Stimulated activated CD4-positive, alpha-beta T cell treated with anti-CD3 and anti-CD28 coated beads, Interleukin-2, amount 100 ng/mL, for 48 hours (primary cell): ENCODE results near the gene PLEKHG3.

Experiments
- DNase-seq, 2 donors: peaks; one replicate each; pipeline ENCODE4 v3.0.0-alpha.2; 2020

The PLEKHG3 gene

DNA sequence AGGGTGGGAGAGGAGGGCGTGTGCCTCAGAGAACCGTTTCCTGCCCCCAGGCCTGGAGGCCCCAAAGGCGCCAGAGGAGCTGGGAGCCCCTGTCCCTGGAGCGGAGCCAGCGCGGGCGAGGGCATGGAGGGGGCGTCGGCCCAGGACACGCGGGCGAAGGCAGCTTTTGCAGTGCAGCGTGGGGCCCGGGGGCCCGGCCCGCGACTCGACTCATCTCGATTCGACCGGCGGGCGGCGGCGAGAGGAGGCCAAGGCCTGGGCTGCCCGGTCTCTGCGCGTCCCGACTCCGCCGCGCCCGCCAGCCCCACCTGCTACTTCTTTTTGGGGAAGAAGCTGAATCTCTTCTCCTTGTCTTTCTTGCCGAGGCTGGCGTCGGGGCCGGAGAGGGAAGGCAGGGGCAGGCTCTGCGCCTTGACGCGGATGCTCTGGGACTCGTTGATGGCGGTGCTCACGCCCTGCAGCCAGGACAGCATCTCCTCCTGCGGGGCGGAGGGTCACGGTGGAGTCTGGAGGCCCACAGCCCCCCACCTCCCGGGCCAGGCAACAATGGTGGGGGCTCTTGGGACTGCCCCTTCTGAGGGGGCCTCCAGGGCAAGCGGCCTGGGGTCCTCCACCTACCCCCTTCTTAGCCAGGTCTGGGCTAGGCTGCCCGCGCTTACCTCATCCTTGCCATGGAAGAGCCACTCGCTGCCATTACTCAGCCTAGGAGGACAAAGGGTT is 44.9 kb downstream of the PLEKHG3 start:
- DNase-seq: no peak

DNA sequence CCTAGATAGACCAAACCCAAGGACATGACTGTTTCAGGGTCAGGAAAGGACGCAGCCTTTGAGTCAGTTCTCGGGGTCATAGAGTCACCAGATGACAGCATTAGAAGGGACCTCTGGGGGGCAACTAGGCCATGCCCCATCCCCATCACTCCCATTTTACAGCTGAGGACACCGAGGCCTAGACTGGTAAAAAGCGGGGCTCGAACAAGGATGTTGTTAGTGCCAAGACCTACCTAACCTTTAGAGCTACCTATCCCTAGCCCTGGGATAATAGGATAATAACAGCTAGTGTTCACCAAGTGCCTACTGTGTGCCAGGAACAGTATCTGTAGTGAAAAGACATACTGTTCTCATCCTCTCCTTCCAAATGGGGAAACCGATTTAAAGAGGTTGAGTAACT is 48.7 kb downstream of the PLEKHG3 start:
- DNase-seq: no peak

DNA sequence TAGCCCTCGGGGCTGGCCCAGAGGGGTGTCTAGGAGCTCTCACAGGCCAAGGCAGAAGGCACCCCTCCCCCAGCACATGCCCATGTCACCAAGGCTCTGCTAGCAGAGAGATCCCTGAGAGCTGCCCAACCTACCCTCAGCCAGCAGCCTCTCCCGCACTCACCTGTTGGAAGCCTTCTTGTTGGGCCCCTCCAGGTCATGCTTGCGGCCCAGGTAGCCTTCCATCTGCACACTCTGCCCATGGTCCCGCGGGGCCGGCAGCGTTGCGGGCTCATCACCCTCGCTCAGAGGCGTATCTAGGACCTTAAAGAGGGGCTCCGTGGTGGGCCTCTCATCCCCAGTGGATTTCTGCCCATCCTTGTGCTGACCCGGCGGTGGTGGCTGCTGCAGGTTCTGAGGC is 49.1 kb downstream of the PLEKHG3 start:
- DNase-seq: no peak

DNA sequence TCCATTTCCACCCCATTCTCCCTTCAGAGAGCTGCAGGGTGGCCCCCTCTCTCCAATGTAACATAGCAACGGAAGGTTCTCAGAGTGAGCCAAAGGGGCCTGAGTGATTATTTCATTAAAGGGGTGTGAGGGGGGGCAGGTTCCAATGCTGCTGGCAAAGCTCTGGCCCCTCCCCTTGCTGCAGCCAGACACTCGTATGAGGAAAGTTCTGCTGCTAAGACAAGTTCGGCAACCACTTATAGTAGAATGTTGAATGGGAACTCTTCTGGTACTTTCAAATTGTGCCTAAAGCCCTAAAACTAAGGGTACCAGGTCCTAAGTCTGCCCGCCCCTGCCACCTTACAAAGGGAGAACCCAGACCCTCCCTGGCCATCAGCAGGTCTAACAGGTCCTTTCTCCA is 49.8 kb downstream of the PLEKHG3 start:
- DNase-seq: no peak

DNA sequence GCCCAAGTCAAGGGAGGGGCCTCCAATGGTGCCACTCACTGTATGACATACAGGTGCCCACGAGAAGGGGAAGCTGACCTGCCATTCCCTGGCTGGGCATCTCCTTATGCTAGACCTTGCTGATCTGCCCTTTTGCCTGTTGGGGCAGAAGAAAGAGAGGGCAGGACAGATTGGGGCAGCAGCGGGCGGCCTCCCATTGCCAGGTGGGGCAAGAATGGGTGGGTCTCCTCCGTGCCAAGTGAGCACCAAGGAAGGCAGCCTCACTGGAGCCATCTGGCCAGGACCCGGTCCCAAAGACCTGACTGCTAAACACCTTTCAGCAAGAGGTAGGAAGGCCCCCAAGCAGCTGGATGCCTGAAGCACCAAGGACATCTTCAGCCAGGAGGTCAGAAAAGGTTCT is 50.5 kb downstream of the PLEKHG3 start:
- DNase-seq: no peak

DNA sequence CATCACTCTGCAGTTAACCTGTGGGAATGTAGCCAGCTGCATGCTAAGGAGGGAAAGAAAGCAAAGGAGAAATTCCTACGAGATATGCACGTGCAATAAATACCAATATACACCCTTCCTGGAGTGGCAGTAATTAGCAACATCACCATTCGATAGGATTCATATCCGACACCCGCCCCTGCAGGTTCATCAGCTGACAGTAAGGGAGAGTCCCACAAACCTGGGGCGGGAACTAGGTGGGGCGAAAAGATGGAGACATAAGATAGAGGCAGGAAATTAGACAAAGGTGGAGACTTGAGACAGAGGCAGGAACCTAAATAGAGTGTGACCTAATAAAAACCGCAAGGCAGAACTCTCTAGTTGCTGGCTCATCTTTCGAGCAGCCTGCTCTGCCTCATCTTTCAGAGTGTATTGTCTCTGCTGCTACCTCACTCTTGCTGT is 51.6 kb downstream of the PLEKHG3 start:
- peak; percentile 21 to 34 for DNase-seq

DNA sequence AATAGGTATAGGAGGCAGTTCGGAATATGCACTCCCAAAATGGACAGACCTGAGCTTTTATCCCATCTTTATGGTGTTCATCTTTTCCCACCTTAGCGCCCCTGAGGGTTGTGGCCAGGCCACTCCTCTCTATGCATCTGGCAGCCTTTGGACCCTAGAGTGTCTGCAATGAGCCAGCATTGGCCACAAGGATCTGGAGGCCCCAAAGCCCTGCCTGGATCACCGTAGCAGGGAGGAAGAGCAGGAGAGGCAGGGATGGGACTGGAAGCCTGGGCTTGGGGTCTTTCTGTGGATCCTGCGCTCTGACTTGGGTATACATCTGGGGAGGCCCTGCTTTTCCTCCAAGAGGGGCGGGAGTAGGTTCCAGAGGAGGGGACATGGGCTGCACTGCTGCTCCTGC is 52.5 kb downstream of the PLEKHG3 start:
- no peak for DNase-seq

DNA sequence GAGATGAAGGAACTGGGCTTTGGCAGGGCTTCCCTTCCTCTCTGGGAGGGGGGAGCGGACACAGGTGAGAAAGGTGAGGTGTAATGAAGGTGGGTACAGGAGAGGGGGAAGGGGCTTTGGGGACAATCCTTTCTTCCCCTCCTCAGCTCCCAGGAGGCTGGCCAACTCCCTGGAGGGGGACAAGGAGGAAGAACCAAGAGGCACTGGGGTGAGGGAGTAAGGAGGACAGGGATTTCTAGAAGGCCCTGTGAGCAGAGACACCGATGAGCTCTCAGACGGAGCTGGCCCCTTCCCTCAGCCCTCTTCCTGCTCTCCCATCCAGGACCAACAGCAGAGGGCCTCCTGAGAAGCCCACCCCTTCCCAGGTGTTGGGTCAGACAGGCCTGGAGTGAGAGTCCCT is 53.4 kb downstream of the PLEKHG3 start:
- no peak for DNase-seq

DNA sequence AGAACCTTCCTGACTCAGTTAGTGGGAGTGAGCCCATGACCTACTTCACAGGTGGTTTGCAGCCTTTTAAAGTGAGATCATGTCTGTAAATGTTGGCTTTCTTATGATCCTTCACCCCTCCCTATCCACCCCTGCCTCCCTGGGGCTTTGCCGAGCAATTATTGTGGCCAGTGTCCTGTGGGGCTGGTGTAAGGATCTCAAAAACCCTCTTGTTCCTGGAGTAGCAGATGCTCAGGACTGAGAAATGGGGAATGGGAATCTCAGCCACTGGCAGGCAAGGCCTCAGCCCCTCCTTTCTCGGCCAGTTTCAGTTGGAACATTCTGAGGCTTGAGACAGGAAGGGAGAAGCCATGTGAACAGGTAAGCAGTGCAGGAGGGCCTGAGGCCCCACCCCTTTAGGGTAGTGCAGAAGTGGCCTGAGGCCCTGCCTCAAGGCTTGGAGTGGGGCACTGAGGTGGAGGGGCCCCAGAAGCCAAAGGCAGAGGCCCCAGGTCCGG is 53.8 kb downstream of the PLEKHG3 start:
- DNase-seq: no peak

DNA sequence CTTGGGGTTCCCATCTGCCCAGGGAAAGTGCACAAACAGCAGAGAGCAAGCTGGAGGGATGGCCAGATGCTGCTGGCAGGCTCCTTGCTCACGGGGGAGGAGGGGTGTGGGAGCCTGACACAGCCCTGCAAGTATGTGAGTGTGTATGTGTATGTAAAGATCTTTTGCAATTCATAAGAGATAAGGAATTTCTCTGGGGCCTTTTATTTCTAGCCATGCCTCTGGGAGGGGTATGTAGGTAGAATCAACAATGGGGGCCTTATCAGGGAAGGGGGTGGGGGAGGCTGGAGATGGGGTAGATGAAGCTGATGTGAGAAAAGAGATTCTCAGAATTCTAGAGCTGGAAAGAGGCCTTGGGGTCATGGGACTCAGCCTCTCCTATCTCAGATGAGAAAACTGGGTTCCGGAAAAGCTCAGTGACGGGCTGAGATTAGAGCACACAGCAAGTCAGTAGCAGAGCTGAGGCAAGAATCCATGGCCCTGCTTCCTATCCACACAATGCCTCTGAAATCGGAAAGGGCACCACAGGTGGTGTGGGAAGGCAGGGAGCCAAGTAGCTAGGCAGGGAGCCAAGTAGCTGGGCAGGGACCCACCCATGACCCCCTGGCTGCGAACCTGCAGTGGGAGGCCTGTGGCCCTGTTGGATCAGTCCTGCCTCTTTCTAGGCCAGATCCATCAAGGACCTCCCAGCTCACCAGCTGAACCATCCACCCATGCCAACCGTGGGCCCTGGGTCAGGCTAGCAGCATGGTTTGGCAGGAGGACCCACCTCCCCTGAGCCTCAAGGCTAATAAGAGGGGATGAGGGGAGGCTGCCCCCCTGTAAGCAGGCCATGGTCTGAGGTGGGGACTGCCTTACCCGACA is 54.7 kb downstream of the PLEKHG3 start:
- no peak for DNase-seq

DNA sequence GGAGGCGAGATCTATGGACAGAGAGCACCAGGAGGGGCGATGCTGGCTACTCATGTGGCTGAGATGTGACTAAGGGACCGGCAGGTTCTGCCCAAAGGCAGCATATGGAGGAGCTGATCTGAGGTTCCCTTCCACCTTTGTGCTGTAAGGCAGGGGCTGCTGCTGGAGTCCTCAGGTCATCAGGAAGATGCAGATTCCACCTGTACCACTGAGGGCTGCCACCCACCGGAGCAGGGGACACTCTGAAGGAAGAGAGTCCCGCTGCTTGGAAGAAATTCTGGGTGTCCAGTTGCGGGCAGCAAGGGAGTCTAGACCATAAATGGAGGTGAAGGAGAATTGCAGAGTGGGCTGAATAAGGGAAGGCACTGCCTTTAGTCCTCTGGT is 55.3 kb downstream of the PLEKHG3 start:
- no peak for DNase-seq

DNA sequence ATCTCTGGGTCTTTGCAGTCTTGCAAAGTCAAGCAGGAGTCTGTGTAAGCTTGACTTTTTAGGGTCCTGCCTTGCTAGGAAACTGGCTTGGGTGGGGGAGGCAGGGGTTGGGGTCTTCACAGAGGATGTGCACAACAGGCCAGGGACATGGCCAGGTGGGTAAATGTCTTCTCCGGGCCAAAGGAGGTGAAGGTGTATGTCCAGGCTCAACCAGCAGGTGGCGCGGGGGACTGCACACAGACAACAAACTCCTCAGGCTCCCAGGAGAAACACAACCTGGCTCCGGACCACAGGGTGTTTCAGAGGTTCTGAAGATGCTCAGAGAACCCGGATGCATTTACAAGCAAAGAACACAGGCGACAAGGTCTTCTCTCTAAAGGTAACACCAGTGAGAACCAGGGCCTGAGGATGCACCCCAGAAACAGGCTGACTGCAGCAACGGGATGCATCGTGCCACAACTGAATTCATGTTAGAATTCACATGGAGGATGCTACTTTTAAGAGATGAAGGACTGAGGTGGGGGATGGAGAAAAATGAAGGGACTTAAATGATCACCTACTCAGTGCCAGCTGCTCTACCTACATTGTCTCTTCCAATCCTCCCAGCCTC is 56.0 kb downstream of the PLEKHG3 start:
- peak; percentile 61 to 69 for DNase-seq

DNA sequence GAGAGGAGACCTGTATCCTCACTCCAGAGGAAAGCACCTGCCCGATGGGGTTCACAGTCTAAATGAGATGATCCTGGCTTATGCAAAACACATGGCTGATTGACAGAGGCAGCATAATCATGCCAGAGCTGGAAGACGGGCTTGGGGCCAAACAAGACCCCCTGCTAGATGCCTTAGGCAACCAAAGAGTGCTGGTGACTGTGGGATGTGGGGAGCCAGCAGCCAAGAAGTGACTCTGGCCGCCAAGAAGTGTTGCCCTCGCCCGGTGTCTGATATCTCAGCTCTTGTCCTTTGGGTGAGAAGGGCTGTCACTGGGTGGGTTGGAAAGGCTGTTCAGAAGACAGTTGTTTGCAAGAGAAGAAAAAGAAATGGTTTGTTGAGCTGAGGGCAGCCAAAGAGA is 56.7 kb downstream of the PLEKHG3 start:
- no peak for DNase-seq

DNA sequence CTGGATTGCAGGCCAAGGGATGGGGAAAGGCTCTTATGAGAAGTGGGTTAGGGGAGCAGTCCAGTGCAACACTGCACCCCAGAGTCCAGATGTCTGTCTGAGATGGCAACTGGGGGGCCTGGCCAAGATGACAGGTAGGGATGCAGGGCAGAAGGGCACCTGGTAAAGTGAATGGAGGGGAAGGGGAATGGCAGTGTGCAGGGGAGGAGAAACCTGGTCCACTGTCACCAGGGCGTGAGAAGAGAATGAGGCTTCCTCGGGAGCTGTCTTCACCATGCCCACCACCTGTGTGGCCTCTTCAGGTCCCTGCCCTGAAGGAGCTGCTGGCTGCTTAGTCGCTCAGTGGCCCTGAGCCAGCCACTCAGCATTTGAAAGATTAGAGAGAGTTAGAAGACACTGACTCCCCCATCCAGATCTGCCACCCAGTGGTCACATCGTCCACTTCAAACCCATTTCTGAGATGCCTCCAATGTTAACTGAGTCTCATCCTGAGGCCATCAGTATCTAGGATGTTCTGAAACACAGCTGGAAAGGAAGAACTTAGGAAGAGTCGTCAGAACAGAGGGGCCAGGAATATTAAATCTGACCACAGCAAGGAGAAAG is 57.3 kb downstream of the PLEKHG3 start:
- no peak for DNase-seq

DNA sequence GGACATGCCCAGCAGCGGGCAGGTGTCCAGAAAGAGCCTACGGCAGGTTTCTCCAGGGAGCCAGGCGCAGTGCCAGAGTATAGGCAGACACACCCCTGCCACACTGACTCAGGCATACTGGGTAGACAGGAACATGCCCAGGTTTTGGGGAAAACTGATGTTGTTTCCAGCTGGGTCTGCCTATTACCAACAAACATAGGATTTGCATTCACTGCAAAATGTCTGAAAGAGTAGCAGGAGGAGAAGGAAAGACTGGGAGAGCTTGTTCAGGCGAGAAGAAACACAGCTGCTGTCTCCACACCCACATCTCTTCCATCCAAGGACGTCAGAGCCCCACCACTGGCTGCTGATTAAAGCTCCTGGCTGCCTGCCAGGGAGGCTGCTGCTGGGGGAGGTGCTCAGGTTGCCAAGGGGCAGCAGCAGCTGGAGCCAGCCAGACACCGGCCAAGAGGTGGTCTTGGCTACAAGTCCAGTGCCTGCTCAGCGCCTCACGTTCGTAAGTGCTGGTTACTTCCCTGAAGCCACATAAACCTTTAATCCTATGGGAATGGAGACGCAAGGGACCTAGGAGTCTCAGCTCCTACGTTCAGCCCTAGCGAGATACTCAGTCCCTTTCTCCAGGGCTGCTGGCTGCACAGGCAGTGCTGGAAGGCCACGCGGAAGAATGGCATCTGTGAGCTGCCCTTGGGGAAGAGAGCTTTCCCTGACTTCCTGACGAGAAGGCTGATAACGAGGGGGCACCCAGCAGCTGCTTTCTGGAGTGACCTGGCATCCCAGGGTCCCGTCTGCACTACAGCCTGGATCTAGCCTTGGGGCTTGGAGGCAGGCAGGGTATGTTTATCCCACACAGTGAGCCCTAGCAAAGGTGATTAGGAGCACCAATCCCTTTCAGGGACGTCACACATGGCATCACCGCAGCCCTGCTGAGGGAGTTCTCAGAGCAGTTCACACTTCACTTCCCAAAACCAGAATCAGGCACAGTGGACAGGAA is 58.1 kb downstream of the PLEKHG3 start:
- DNase-seq: peak; percentile 16 to 19

DNA sequence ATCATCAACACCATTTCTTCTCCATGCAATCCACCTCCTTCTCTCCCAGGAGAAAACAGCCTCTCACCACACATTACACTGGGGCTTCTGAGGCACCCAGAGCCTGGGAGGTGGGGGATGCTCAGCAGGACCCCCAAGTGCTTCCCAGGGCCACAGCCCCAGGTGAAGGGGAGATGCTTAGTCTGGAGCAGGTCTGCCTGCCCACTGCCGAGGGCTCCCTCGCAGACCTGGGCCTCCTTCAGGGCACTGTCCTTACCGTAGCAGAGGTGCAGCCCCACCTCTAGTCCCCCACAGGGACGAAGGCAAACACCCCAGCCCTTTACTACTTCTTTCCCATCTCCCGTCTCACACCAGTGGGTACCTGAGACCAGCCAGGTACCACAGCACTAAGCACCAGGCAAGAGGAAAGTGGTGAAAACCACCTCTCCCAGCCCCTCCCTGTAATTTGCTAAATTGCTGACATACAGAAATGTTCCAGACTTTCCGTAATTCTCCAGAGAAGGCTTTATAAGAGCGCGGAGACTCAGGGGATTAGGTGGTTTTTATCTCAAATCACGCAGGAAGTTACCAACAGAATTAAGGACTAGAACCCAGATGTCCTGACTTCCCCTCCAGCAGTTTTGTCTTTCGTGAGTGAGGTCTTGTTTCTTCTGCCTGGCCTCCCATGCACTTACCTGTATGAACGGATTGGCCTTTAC is 59.0 kb downstream of the PLEKHG3 start:
- no peak for DNase-seq

DNA sequence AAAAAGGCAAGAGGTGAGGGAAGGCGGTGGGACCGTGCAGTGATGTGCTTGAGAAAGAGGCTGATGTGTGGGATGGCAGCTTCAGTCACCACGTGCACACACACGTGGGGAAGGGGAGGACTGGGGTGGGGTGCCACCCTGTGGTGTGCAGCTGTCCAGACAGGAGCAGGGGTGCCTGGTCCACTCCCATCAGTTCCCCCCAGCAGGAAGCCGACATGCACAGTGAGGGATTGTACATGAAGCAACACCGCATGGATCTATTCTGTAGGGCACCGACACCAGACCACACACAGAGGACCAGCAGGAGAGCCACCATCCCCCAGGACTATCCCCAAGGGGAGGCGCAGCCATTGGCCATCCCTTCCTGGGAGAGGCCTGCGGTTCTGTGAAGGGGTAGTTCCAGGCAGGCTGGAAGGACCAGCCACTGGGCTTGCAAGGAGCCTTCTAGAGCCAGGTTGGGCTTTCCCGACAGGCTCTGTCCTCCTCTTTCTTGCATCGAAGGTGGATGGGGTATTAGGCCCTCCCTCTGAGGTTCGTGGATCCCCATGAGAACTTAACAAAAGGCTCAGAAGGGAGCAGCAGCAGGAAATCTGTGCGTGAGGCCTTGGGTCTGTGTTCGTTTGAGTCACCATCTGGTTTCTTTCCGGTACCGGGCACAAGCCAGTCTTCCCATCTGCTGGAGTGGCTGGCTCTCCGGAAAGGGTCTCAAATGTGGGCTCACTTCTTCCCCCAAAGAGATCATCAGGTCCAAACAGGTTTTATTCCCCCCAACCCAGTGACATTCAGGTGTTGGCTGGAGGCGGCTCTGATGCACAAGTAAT is 59.8 kb downstream of the PLEKHG3 start:
- no peak for DNase-seq

DNA sequence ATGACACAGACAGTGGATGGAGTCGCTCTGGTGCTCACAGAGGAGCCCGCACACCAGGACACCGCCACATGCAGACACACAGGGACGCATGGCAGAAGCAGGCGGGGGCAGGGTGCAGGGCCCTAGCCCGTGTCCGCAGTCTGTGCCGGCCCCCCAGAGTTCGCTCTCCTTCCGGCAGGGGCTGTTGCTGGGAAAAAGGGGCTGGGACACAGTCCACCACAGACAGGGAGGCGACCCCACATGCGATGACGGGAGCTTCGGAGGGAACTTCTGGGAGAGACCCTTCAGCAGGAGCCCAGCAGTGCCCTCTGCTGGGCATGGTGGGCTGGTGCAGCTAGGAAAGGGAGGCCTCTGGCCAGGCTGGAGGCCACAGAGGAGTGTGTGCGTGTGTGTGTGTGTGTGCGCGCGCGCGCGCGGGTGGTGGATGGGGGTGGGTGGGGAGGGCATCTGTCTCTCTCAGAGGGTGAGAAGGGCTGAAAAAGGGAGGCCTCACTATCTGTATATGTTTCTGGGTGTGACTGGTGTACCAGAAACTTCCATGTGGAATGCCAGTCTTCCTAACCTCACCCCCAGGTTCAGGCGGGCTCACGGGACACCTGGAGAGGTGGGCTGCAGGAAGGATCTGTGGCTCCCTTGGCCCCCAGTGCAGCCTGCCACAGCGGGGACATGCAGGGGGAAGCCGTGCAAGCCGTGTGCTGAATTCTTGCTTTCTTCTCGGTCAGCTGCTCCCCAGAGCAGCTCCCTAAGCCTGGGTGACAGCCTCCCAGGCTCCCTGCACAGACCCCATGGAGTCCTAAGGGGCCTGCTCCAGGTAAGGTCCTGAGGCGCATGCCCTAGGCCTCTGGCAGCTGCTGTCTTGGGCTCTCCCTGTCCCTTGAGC is 60.7 kb downstream of the PLEKHG3 start:
- DNase-seq: peak; percentile 68 to 70

DNA sequence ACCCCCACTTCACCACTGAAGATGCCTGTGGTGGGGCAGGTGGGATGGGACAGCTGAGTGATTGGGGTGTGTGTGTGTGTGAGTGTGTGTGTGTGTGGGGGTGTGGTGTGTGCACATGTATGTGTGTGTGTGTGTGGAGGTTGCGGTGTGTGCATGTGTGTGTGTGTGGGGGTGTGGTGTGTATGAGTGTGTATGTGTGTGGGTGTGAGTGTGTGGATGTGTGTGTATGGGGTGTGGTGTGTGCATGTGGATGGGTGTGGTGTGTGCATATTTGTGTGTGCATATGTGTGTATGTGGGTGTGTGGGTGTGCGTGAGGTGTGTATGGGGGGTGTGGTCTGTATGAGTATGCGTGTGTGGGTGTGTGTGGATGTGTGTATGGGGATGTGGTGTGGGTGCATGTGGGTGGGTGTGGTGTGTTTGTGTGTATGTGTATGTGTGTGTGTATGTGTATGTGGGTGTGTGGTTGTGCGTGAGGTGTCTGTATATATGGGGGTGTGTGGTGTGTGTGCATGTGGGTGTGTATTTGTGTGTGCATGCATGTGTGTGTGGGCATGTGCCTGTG is 61.6 kb downstream of the PLEKHG3 start:
- no peak for DNase-seq
